Activated effector memory CD4-positive, alpha-beta T cell treated with anti-CD3 and anti-CD28 coated beads, Interleukin-2, amount 50 U/mL, for 16 hours (primary cell): ENCODE results near the gene GLIPR1L1.

Experiments used
- DNase-seq: peaks from one replicate; pipeline ENCODE4 v3.0.0-alpha.2; 2020

Gene GLIPR1L1

DNA sequence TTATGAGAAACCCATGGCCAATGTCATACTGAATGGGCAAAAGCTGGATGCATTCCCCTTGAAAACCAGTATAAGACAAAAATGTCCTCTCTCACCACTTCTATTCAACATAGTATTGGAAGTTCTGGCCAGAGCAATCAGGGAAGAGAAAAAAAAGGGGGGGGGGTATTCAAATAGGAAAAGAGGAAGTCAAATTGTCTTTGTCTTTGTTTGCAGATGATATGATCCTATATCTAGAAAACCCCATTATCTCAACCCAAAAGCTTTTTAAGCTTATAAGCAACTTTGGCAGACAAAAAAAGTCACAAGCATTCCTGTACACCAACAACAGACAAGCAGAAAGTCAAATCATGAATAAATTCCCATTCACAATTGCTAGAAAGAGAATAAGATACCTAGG lies 19.5 kb downstream of the GLIPR1L1 start:
- DNase-seq = no peak

DNA sequence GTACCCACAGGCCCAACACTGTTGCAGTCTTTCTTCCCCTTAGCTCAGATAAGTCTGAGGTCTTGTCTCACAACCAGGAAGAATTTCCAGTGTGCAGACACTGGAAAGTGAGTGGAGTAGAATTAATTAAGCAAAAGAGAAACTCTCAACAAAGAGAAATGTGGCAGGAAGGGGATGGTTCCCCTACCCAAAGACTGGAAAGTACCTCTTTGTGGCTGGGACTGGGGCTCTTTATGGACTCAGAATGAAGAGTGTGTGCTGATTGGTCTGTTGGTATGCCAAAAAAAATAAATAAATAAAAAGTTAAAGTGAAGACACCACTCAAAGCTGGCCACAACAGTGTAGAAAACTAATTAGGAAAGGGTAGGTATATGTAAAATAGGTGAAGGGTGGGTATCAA lies 26.4 kb downstream of the GLIPR1L1 start:
- no peak for DNase-seq

DNA sequence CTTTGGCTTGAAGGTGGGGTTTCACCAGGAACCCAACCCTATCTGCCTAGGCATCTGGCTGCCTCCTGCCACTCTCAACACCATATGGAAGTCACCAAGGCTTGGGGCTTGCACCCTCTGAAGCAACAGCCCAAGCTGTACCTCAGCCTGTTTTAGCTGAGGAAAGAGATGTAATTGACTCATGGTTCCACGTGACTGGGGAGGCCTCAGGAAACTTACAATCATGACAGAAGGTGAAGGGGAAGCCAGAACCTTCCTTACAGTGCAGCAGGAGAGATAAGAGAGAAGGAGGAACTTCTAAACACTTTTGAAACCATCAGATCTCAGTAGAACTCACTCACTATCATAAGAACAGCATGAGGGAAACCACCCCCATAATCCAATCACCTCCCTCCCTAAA lies 26.9 kb downstream of the GLIPR1L1 start:
- DNase-seq = no peak

DNA sequence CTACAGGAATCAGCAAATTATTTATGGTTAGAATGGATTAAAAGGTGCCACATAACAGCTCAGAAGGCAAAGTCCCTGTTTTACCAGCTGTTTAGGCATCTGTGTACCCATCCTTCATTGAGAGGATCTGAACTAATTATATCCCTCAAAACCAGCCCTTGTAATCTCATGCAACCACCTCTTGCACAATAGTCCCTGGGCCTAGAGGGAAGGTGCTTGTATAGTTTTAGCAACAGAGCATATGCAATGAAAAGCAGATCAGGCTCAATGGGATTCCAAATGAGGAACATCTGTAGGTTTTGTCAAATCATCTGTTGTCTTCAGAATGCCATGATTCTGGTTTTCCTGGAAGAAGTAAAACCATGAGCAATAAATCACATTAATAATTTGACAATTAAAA lies 30.4 kb downstream of the GLIPR1L1 start:
- DNase-seq = no peak

DNA sequence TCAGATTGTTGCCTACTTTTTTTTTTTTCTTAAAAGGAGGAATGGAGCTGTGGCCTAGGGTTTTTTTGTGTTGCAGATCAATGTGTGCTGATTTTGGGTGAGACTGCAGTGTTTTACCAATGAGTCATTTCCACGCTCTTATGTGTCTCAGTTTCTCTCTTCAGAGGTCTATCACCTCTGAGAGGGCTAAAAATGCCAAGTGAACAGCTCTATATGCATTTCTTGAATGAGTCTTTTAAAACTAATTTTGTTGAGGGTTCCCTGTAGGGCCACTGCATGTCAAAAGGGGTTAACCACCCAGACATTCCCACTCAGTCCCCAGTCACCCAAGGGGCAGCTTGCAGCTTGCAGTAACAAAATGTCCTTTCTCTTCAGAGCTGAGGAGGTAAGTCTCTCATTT lies 32.2 kb downstream of the GLIPR1L1 start:
- DNase-seq = no peak

DNA sequence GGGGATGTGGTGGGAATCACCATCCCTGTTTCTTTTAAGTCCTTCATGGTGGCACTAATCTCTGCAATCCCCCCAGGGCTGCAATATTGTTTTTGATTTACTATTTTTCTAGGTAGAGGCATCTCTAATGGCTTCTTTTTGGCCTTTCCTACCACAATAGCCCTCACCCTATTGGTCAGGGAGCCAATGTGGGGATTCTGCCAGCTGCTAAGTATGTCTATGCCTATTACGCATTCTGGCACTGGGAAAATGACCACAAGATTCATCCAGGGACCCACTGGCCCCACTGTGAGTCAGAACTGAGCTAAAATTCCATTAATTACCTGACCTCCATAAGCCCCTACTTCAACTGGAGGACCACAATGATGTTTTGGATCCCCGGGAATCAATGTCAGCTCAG lies 40.5 kb downstream of the GLIPR1L1 start:
- DNase-seq = no peak

DNA sequence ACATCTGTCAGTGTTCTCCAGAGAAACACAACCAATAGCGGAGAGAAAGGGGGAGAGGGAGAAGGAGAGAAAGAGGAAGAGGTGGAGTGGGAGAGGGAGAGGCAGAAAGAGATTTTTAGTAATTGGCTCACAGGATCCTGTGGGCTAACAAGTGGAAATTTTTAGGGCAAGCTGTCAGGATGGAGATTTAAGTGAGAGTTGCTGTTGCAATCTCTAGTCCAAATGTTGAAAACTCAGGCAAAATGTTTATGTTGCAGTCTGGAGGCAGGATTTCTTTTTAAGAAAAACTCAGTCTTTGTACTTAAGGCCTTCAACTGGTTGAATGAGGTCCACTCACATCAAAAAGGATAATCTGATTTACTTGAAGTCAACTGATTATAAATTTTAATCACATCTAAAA lies 43.9 kb downstream of the GLIPR1L1 start:
- DNase-seq = no peak

DNA sequence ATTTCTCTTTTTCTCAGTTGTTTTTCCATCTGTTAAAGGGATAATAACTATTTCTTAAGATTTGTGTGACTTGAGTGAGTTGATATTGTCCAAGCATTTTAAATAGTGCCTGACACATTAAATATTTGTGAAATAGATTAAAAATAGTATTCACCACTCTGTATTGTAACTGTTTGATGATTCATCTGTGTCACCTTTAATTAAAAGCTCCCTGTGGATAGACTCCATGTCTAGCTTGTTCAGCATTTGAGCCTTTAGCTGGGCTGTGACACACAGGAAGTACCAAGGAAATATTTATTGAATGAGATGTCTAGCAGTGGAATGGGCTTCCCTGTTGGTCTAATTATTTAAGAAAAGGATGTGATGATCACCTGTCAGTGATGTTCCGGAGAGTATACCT lies 54.6 kb downstream of the GLIPR1L1 start:
- DNase-seq = no peak

DNA sequence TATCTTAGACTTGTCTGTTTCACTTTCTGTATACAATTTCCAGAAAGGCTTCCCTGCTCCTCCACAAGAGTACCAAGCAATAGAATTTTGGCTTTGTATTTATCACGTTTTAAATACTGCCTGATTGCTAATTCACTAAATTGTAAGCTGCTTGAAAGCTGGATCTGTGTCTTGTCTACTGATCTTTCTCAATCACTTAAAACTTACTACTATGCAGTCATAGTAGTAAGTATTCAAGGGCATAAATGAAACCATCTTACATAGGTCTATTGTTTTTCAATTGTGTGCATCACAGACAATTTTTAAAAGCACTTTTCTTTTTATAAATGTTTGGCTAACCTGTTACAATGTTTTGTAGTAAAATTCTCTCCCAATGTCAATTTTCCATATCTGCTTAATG lies 55.2 kb downstream of the GLIPR1L1 start:
- no peak for DNase-seq

DNA sequence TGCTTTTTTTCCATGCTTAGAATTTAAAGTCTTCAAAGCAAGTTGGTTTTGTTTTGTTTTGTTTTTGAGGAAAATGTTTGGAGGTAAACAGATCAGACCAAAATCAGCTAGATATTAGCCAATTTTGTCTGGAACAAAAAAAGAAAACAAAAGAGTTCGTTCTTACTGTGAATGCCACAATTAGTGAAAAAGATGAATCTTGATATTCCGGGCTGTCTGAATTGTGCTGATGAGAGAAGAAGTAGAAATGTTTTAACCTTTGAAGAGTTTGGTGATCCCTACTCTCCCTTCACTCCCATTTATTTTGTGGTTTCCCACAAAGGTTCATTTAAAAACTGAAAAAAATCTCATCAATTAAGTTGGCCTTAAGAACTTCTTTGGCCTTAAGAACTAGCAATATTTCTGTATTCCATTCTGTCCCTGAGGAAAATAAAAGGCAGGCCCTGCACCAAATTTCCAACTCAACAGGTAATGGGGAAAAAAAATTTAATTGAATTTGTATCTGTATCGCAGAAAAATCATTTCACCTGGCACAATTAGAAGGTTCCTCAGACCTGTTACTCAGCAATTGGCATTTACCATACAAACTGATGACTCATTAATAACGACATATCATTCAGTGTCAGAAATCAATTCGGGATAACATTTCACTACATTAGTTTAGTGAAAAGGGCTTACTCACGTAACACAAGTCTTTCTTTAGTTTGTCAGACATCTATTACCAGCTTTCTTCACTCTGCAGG lies 55.9 kb downstream of the GLIPR1L1 start:
- DNase-seq = no peak

DNA sequence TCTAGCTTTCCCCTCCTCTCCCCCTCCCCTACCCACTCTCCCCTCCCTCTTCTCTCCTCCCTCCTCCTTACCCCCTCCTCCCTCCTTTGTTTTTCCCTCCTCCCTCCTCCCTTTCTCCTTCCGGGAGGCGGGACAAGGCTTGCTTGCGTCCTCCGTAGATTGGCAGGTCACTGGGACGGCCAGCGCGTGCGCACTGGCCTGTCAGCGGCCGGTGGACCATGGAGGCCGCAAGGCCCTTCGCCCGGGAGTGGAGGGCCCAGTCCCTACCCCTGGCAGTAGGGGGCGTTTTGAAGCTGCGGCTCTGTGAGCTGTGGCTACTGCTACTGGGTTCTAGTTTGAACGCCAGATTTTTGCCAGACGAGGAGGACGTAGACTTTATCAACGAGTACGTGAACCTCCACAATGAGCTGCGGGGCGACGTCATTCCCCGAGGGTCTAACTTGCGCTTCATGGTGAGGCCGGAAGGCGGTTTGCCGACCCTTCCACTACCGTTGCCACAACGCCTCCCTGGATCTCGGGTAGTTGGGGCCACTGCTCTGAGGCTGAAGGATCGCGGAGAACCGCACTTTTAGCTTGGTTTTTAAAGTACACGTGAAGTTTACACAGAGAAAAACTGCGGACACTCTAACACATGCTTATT lies 56.5 kb downstream of the GLIPR1L1 start, which contains the start of gene GLIPR1L2:
GLIPR1L2 (plus strand) TSS at position 191 of the 640 bp plus-strand sequence; CDS start at position 219, 28 bp downstream.
- DNase-seq = peak; percentile 96

DNA sequence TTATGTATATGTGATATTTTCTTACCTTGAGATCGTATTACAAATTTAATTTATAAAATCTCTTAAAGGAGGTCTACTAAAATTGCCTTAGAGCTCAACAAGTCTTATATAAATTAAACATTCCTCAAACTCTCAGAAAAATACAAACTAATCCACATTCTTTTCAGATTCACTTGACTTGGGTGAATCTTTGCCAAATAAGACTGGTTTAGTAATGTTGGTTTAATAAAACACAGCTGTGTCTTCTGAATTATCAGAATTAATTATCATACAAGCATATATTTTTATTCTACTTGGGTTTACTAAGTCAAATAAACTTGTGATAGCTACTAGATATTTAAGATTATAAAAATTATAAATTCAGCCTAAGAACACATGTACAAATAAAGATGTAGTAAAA lies 69.8 kb downstream of the GLIPR1L1 start:
- DNase-seq = no peak

DNA sequence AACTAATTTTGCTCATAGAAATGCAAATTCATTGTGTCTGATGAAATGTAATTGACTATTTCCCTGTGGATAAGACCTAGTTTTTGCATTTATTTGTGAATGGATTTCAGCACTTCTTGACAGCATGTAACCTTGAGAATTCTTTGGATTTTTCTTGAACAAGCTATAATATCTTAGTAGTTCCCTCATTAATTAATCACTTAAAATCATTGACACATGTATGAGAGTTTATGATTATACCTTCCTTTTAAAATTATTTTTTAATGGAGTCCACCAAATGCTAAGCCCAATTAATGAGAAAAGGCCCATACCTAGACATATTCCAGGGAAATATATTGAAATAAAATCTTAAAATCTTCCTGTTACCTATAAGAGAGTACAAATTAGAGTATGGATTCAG lies 73.2 kb downstream of the GLIPR1L1 start:
- DNase-seq = no peak

DNA sequence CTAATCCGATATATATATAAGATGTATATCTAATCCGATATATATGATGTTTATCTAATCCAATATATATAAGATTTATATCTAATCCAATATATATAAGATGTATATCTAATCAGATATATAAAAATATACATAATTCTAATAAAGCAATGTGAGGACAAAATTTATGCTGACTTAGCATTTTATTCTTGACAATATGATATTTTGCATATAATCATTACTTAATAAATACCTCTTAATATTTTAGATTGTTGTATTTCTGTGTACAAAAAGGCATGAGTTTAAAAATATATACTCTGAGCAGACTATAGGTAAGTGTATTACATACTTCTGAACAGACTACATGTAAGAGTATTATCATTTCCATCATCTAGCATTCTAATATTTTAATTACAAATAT lies 75.4 kb downstream of the GLIPR1L1 start:
- DNase-seq = no peak

DNA sequence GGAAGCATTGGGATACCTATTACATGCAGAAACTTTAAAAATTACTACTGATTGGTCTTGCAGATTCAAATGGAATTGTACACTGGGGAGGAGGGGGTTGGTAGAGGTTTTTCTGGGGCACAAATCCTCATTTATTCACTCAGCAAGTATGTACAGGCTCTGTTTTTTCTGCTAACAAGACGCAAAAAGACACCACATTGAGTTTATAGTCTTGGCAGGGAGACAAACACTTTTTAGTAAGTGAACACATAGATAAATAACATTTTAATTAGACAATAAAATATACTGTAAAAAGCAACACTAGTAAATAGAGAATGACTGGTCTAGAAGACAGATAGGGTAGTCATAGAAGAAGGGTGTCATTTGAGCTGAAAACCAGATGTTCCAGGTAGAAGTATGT lies 80.2 kb downstream of the GLIPR1L1 start:
- no peak for DNase-seq

DNA sequence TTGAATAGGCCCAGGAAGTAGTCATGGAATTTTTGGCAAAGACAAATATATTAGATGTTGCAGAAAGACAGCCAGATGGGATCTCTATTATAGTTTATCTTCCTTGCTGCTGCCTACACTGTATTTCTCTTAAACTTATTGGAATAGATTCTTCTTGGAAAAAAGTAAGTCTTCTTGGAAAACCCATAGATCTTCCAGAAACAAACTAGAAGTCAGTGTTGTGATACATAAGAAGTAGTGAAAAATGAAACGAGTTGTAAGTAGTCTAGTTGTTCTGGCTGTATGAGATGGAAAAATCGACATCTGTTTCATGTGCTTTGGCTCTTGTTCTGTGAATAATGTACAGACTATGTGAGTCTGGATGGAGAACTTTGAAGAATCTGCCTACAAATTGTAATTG lies 85.4 kb downstream of the GLIPR1L1 start:
- no peak for DNase-seq
